Measurements from ENCODE around the gene KCNC3.

Gene KCNC3

DNA sequence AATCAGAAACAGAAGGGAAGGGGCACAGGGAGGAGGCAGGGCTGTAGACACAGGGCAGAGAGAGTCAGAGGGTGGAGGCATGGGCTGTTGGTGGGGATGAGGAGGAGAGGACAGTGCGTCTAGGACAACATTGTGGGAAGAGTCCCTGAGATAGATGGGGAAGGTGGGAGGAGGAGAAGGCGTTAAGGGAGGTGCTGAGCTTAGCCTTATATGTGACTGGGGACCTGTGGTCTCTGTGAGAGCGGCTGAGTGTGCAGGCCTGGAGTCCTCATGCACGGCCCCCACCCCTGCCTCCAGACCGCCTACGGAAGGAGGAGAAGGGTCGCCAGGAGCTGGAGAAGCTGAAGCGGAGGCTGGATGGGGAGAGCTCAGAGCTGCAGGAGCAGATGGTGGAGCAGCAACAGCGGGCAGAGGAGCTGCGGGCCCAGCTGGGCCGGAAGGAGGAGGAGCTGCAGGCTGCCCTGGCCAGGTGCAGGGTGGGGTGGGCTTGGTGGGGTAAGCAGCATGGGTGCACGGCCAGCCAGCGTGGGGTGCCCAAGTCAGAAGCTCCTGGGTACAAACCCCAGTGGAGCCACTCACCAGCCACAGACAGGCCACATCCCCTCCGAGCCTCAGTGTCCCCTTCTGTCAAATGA lies 56.8 kb downstream of the KCNC3 start:
- DNase-seq: no peak

DNA sequence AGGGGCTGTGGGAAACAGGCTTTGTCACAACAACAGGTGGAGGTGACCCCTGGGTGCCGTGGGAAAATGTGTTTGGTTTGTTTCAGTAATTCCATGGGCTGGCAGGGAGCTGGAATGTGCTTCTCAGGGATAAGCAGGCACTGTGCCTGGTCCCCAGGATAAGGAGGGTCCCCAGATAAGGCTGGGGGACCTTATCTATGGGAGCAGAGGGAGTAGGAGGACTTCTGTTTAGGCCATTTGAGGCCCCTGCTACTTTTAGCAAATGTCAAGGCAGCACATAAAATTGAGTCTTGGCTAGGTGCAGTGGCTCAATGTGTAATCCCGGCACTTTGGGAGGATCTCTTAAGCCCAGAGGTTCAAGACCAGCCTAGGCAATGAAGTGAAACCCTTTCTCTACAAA lies 59.5 kb downstream of the KCNC3 start:
- no peak for DNase-seq

DNA sequence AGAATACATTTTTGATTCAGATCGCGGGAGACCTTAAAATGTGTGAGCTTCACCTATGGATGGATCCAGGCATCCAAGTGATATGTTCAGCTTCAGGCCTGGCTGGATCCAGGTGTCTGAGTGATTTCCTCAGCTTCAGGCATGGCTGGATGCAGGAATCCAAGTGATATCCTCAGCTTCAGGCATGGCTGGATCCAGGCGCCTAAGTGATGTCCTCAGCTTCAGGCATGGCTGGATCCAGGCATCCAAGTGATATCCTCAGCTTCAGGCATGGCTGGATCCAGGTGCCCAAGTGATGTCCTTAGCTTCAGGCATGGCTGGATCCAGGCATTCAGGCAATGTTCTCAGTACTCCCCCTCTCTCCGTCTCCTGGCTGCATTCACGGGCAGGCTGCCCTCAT lies 60.7 kb downstream of the KCNC3 start:
- no peak for DNase-seq

DNA sequence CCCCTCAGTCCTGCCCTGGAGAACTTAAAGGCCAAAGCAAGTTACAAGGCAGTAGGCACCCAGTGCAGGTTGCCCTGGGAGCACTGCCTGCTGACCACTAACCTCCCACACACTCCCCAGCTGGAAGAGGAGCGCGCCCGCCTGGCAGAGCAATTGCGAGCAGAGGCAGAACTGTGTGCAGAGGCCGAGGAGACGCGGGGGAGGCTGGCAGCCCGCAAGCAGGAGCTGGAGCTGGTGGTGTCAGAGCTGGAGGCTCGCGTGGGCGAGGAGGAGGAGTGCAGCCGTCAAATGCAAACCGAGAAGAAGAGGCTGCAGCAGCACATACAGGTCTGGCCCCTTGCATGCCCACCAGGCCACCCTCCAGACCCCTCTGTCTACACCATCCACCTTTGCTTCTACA lies 61.1 kb downstream of the KCNC3 start:
- DNase-seq: no peak

DNA sequence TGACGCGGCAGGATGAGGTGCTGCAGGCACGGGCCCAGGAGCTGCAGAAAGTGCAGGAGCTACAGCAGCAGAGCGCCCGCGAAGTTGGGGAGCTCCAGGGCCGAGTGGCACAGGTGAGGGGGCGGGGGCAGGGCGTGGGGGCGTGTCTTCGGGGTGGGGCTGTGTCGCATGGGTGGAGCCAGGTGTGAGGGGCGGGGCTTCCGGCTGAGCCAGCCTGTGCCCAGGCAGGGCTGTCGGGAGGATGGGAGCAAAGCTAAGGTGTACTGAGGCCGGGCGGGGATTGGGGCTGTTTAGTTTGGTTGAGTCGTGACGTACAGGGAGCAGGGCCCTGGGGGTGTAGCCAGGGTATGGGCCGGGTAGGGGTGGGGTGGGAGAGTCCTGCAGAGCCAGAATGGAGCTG lies 62.3 kb downstream of the KCNC3 start:
- no peak for DNase-seq

DNA sequence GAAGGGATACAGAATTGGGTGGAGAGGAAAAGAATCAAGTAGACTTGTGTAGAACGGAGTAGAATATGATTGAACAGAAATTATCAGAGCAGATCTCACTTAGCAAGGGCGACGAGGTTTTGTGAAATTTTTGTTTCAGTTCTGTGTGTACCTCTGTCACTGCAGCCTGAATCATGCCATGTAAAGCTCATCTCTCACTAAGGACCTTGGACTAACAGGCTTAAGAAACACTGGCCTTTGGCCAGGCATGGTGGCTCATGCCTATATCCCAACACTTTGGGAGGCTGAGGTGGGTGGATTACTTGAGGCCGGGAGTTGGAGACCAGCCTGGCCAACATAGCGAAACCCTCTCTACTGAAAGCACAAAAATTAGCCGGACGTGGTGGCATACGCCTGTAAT lies 63.1 kb downstream of the KCNC3 start:
- DNase-seq: no peak

DNA sequence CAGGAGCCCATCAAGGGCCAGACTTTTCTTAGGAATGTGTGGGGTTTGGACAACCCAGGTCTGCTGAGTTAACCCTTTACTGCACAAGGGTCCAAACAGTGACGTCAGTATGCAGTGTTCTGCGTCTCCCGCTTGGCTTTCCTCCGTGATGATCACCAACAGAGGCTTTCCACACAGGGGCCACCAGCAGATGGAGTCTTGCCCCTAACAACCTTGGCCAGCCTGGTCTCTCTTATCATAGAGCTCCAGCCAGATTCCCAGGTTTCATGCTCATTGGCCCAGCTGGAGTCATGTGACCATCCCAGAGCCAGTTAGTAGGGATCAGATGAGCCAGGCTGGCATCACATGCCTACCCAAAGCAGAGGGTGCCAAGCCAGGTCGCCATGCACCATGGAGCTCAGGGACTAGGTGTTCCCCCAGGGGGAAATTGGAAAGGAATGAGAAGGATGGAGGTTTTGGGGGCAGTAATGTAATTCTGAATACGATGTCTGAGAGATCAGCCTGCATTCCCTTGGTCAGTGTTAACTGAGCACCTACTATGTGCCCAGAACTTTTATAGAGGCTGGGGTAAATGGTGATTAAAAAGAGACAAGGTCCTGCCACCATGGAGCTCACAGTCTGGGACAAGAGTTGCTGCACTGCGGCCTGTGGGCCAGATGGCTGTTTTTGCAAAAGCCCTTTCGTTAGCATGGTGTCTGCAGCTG lies 64.5 kb downstream of the KCNC3 start:
- no peak for DNase-seq

DNA sequence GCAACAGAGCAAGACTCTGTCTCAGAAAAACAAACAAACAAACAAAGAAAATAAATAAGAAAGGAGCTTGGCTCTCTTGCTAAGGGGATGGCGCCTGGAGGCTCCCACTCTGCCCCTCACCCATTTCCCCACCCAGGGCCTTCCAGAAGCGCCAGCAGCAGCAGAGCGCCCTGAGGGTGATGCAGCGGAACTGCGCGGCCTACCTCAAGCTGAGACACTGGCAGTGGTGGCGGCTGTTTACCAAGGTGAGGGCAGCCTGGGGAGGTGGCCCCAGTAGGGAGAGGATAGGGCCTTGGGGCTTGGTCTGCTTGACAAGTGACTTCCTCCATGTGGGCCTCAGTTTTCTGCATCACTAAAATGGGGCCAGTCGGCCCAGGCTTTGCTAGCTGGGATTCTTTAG lies 66.0 kb downstream of the KCNC3 start:
- no peak for DNase-seq
